H7 (cell line): ENCODE data around the gene SLC29A1. TPM values are rescaled to one million over a fixed set of nuclear protein-coding genes. Genes with fewer than 3 reads are reported as not detected.

Source experiments
- DNase-seq: peaks from one replicate; pipeline ENCODE4 v3.0.0; 2012
- H3K27me3 ChIP-seq: 2 replicates; pipeline ENCODE4 v1.6.0; 2011; ENCODE audit warnings: mild to moderate bottlenecking, low read length; ENCODE audit not compliant: control insufficient read depth, insufficient read depth
- H3K36me3 ChIP-seq: replicated peaks from 2 replicates; pipeline ENCODE4 v1.5.1; 2011; ENCODE audit warnings: low read length; ENCODE audit not compliant: control insufficient read depth, insufficient read depth
- H3K4me3 ChIP-seq: 2 replicates; pipeline ENCODE4 v1.5.1; 2011; ENCODE audit warnings: low read depth, mild to moderate bottlenecking, control low read depth, low read length, moderate library complexity; ENCODE audit not compliant: insufficient read depth
- total RNA-seq: library from RNA; depleted of rRNA; stranded (reverse); fragments of >200 nt; shearing (Covaris generic); gene quantifications from 2 replicates; pipeline ENCODE4 v1.2.3, GENCODE V29; 2014

SLC29A1 gene
- total RNA-seq, 1 experiment from 2014 or later = 68.6 TPM

DNA sequence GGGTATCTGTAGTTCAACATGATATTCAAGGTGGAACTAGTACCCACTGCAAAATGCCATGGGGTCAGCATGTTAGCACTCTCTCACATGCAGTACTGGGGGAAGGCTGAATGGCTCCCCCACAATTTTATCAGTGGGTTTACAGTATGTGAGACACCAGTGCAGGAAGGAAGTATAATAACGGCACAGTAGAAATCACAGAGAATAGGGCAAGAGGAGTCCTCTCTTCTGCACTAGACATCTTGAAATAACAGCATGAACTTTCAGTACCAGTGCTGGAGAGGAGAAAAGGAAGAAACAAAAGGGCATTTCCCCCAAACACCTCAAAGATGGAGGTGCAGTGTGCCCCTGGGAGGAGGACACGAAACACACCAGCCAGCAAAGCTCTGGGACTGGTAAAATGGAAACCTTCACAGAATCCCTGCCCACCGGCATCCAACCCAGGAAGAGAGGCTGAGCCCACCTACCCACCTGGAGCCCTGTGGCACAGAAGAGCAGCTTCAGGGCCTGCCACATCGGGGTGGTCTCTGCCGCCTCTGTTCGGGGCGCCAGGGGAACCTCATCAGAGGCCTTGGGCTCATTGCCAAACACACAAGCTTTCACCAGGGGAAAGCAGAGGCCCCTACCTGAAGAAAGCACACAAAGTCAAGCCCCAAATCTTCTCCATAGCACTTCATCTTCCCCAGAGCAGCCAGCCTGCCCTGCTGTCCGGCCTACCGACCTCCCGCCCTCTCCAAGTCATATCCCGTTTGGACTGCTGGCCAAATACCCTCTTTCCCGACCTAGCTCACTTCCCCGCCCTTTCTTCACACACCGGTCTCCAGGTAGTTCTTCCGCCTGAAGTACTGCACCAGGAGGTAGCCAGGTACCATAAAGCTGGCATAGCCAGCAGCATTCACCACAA, 32.7 kb downstream of the SLC29A1 start:
- DNase-seq = peak; percentile 73
- H3K27me3 ChIP-seq = no peaks in the 10 kb centered on the region
- H3K4me3 ChIP-seq = peak overlapping the region; percentile 70
- H3K36me3 ChIP-seq = peaks cover 46% of the 10 kb centered on the region

DNA sequence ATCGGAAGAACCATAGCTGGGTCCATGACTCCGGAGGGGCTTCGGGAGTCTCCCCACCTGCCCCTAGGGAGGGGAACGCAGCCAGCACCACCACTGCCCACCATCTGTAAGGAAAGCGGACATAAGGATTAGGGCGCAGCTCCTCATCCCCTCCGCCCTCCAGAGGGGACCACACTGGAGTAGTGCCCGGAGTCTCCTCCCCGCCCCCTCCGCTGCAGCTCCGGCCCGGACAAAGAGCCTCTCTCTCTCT, 33.3 kb downstream of the SLC29A1 start:
- peak; percentile 94 for DNase-seq
- peak overlapping the region; percentile 70 for H3K4me3 ChIP-seq
- no peaks in the 10 kb centered on the region for H3K27me3 ChIP-seq
- peaks cover 41% of the 10 kb centered on the region for H3K36me3 ChIP-seq

DNA sequence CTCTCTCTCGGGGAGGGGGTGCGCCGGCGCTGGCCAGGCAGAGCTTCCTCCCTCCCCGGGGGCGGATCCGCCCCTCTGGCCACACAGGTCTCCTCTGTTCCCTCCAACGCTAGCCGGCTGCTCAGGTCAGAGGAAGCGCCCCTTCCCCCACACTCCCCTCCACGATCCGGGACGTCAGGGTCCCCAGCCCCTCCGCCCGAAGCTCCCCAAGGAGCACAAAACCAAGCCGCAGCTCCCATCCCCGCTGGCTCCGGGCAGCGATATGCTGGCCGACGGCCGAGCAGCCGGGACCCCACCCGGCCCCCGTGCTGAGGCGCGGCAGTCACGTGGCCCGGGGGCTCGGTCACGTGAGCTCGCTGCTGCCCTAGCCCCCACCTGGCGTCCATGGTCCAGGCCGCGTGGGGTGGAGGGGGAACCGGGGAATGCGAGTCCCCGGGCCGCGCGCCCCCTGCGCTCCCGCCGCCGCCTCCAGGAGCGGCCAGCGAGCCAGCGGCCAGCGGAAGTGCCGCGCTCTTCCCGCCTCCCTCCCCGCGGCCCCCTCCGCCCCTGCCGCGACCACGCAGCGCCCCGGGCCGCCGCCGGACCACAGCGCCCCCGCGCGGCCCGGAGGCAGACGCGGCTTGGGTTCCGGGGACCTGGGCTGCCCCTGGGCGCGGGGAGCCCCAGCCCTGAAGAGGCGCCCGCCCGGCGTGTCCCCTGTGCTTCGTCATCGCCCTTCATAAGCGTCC, 33.8 kb downstream of the SLC29A1 start, which contains the start of gene SLC35B2:
SLC35B2 (minus strand) TSS at position 504 of the 728 bp plus-strand sequence; CDS start at position 386, 118 bp downstream.
- Histone ChIP-seq H3K27me3 (no peaks in the 10 kb centered on the region), H3K4me3 (peak within 1 kb of the TSS; percentile 70), H3K36me3 (peaks cover 36% of the 10 kb centered on the region)
- DNase-seq = peak; percentile 97

DNA sequence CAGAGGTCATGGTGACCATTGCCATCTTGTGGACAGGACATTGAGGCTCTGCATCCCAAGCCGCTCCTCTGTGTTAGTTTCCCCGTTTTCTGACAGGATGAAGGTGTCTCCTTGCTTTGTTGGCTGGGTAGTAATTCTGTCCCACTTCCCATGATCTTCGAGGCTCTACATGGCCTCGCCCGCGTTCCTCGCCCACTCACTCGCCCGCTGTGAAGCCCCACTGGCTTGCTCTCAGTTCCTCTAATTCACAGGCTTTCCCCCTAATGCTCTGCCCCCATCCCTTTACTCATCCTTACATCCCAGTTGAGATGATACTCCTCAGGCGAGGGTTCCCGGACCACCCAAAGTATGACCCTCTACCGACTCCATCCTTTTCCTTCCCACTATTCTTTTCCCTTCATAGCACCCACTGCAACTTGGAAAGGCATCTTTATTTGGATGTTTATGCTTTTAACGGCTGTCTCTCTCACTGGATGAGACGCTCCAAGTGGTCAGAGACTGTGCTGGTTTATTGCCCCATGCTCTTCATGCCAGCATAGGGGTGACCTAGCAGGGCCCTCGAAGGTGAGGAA, 34.4 kb downstream of the SLC29A1 start:
- Histone ChIP-seq H3K4me3 (peak overlapping the region; percentile 70), H3K27me3 (no peaks in the 10 kb centered on the region), H3K36me3 (peaks cover 31% of the 10 kb centered on the region)
- no peak for DNase-seq

DNA sequence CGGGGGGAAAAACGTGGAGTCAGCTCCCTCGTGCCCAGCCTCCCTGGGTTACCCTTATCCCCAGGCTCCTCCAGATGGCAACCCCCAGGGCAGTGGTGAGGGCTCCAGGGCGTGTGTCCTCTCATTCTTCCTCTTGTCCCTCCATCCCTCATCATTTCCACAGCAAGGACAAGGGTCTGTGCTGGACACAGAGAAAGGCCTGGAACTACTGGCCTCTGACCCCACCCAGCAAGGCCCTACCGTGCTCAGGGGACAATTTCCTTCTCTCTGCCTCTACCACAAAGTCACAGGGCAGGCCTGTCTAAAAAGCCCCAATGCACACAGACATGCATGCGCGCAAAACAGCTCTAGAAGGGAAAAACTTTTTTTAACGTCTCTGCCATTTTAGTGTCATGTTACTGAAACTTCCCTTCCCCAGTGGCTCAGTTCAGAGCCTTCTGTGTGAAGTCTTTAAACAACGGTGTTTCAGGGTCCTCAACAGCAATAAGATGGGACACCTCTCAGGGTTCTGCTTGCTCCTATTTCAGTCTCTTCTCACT, 35.0 kb downstream of the SLC29A1 start:
- H3K4me3 ChIP-seq = no peak overlapping the region
- H3K27me3 ChIP-seq = no peaks in the 10 kb centered on the region
- peaks cover 26% of the 10 kb centered on the region for H3K36me3 ChIP-seq
- no peak for DNase-seq

DNA sequence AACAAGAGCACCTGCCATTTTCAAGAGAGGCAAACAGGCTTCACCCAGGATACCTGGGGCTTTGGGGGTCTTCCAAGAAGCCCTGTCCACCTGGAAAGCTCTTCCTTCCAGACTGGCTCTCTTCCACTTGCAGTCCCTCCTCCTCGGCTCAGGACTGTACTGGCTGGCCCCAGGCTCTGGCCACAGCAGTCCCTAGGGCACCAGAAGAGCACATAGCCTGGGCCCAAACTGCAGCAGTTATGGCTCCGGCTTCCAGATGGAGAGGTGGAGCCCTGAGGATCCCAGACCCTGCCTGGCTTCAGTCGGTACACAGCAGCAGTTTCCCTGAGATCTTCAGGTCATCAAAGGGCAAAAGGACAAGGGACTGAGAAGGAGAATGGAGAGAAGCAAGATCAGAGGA, 35.5 kb downstream of the SLC29A1 start:
- no peak for DNase-seq
- H3K27me3 ChIP-seq = no peaks in the 10 kb centered on the region
- no peak overlapping the region for H3K4me3 ChIP-seq
- H3K36me3 ChIP-seq = peaks cover 21% of the 10 kb centered on the region

DNA sequence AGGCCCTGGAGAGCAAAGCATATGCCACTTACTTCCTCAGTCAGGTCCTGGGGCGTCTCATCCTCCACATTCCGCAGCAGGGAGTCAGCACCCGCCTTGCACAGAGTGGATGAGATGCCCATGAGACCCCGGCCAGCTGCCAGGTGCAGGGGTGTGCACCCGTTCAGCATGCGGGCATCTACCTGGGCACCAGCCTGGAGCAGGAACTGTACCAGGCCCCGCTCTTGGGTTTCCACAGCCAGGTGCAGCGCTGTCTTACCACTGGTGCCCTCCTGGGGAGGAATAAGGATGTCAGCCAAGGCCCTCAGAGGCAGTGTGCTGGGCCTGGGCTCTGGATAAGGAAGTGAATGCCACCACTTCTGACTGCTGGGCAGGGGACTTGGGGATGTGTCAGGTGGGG, 36.6 kb downstream of the SLC29A1 start:
- H3K27me3 ChIP-seq = peaks cover 7% of the 10 kb centered on the region; the same call in 1 of the 2 replicates
- peaks cover 11% of the 10 kb centered on the region for H3K36me3 ChIP-seq
- no peak overlapping the region for H3K4me3 ChIP-seq
- DNase-seq = no peak

DNA sequence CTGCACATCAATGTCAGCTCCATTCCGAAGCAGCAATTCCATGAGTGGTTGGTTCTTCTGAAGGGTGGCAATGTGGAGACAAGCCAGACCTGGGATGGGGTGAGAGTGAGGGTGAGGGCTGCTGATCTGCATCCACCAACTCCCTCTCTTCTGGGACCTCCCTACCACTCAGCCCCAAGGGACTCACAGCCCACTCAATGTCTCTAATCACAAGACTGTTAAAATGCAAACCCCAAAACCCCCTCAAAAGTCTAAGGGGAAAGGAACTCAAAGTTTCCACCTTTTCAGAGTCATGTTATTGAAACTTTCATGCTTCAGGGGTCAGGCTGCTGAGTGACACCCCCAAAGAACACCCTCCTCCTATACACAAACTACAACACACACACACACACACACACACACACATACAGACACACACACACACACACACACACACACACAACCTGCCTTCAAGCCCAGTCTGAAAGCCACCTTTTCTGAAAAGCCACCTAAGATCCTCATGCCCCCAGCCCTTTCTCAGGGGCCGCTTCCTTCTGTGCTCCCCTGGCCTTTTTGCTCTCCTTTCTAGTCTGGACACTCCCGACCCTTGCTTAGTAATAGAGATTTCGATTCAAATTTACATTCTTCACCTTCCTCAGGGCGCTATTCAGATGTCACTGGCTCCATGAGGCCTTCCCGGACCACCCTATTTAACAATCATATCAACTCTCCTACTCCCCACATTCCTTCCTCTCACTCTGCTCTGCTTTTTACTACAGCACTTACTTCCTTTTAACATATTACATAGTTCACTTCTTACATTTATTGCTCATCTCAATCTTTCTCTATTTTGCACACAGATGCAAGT, 37.3 kb downstream of the SLC29A1 start:
- Histone ChIP-seq H3K4me3 (no peak overlapping the region), H3K27me3 (peaks cover 7% of the 10 kb centered on the region; the same call in 1 of the 2 replicates), H3K36me3 (peaks cover 5% of the 10 kb centered on the region)
- no peak for DNase-seq

DNA sequence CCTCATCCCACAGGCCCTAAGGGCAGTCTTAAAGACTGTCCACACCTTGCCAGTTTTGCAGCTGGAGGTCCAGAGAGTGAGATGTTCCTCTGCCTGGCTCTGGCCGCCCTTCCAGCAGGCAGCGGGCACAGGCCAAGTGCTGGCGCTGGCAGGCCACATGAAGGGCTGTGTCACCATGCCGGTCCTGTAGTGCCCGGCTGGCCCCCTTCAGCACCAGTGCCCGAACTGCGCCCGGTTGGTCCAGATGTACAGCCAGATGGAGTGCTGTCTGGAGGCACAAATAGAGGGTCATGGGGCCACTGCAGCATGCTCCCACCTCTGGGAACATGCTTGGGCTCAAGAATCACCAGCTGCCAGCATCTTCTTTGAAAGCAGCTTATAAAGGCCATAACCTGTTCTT, 38.2 kb downstream of the SLC29A1 start:
- DNase-seq = no peak
- Histone ChIP-seq H3K4me3 (no peak overlapping the region), H3K27me3 (peaks cover 8% of the 10 kb centered on the region), H3K36me3 (peaks cover 5% of the 10 kb centered on the region)

DNA sequence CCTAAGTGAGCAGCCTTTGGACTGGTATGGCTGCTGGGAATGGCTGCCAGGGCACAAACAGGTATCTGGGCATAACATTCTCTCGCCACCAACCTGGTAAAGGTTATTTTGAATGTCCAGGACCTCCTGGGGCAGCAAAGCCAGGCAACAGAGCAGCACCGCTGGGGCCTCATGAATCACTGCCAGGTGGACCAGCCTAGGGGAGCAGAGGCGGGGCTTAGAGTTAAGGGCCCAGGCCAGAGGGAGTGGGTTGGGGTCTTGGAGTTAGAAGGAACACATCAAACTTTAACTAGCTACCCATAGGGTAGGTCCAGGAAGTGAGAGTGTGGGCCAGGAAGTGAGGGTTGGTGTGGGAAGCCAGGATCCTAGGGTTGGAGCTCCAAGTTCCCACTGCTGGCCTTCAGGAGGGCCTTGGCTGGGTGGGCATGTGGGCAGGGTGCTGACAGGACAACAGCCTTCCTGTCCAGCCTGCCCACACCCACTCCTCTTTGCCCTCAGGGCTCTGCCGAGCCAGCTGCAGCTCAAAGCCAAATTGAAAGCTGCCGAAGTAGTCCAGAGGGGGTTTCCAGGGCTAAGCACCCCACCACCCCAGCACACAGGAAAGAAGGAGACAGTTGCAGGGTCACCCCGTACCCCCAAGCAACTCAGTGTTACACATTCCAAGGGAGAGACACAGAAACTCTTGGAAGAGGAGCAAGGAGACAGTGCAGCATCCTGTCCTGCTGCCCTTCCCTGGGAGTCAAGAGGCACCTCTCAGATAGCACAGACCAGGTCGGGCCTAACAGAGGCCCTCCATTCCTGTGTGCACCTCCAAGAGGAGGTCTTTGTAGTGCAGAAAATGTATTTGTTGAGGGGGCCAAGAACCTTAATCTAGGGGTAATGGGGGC, 39.3 kb downstream of the SLC29A1 start:
- Histone ChIP-seq H3K27me3 (peaks cover 10% of the 10 kb centered on the region), H3K4me3 (no peak overlapping the region), H3K36me3 (peaks cover 5% of the 10 kb centered on the region)
- DNase-seq = peak; percentile 64

DNA sequence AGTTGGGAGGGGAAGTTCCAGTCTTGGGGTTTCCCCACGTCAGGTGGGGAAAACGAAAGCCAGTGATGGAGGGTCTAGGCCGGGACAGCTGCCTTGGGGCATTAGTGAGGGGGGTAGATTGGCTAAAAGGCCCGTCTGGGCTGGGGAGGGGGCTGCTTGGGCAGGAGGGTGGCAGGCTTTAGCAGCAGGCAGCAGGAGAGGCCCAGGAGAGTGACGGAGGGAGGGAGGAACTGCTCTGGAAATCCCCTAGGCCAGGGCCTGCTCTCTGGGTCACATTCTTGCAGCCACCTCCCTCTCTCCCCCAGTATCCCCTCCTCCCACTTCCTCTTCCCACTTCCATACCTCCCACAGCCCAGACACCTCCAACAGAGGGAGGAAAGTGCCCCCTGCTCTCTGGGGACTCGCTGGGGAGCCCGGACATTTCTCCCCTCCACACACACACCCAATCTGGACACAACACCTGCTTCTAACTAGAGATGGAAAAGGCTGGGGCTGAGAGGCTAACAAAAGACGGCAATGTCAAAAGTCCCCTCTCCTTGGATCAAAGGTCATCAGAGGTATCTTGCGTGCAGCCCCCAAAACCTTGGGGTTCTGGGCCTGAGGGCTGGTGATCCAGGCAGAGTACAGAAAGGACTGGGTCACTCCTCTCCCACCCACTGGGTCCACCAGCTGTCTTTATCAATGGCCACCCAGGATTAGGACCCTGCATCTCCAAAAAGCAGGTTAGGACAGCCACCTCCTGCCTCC, 40.1 kb downstream of the SLC29A1 start:
- no peak overlapping the region for H3K4me3 ChIP-seq
- peak; percentile 90 for DNase-seq
- H3K27me3 ChIP-seq = peaks cover 12% of the 10 kb centered on the region
- H3K36me3 ChIP-seq = peaks cover 4% of the 10 kb centered on the region

DNA sequence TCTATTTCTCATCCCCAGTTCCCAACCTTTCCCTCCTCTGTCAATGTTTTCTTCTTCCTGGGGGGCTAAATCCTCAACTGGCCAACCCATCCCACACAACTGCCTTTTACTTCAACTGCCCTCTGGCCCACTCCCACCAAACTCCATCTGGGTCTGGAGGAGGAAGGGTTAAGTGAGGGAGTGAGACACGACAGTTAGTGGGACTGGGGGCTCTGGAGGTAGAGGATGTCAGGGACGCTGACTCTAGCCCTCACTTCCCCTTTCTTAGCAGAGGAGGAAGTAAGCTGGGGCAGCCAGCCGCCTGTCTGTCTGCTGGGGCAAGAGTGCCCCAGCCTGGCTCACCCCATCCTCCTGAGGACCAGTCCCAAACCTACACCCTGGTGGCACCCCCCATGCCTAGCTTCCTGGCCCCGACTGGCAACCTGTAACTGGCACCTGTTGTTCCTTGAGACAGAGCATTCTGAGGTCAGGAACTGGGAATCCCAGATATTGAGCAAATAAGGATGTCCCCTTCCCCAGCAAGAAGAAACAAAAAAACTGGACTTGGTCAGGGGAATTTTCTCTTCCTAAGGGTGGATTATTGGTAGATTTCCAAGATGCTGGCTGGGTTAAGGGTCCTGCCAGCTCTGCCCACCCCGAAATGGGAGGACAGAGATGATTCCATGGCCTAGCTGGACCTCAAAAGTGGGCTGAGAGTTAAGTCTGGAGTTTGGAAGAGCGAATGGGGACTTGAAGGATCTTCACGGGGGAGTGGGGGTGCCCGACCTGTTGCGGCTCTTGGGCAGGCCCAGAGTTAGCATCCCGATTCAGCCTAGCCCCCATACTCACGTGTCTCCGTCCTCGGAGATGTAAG, 41.0 kb downstream of the SLC29A1 start:
- Histone ChIP-seq H3K4me3 (peak overlapping the region; percentile 82), H3K27me3 (peaks cover 21% of the 10 kb centered on the region), H3K36me3 (peaks cover 3% of the 10 kb centered on the region)
- DNase-seq = peak; percentile 61
